ENCODE measurements around the gene GUCD1. TPM values are rescaled to one million over a fixed set of nuclear protein-coding genes. Genes with fewer than 3 reads are reported as not detected.

The GUCD1 gene
- total and polyA plus RNA-seq, 2 of the 13 experiments (the other 11 are each of a cell fraction or from before 2014, with no cell fraction given) = 128 to 245 TPM

DNA sequence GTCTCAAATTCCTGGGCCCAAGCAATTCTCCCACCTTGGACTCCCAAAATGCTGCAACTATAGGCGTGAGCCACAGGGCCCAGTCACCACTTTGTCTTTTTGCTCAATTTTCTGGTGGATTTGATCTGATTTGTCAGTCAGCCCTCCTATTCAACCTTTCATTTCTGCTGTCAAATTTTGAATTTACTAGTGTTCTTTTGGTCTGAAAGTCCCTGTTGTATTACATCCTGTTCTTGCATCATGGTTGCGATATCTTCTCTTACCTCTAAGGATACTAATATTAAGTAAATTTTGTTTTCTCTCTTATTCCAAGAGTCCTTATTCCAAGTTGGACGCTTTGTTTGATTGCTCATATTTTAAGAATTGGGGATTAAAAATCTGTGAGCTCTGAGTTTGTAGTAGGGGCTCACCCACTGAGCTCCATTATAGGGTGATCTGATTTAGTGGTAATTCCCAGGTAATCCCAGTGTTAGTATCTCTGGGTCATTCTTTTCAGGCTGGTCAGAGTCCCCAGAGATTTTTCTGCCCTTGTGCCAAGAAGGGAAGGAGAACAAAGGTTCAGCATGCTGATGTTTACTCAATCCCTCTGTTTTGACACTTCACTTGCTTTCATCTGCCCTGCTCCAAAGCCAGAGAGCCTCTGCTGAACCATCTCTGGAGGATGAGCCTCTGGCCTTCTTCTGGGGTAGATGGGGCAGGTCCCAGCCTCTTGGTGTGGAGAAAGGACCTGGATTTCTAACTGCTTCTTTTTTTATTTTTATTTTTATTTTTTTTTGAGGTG lies 49.8 kb downstream of the GUCD1 start (continued):
- TF ChIP-seq, protein P1, sequence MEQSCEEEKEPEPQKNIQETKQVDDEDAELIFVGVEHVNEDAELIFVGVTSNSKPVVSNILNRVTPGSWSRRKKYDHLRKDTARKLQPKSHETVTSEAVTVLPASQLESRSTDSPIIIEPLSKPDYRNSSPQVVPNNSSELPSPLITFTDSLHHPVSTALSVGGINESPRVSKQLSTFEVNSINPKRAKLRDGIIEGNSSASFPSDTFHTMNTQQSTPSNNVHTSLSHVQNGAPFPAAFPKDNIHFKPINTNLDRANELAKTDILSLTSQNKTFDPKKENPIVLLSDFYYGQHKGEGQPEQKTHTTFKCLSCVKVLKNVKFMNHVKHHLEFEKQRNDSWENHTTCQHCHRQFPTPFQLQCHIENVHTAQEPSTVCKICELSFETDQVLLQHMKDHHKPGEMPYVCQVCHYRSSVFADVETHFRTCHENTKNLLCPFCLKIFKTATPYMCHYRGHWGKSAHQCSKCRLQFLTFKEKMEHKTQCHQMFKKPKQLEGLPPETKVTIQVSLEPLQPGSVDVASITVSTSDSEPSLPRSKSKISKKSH (CRISPR knock-in tag; IDR thresholded peaks at IDR 0.05; ENCODE audit: borderline replicate concordance) = no peak
- TF ChIP-seq ZNF30 (CRISPR knock-in tag; IDR thresholded peaks at IDR 0.05) (no peak), NFKB2 (CRISPR knock-in tag; IDR thresholded peaks at IDR 0.05; ENCODE audit: borderline replicate concordance) (no peak), PHB2 (IDR thresholded peaks at IDR 0.05; ENCODE audit: partially characterized antibody) (no peak), ZNF629 (CRISPR knock-in tag; conservative IDR thresholded peaks at IDR 0.05) (no peak), MAZ (IDR thresholded peaks at IDR 0.05; ENCODE audit: borderline replicate concordance, low read depth, low read length) (no peak), MAZ (CRISPR knock-in tag; IDR thresholded peaks at IDR 0.05; ENCODE audit: low read depth) (no peak)
- TF ChIP-seq, protein P2, sequence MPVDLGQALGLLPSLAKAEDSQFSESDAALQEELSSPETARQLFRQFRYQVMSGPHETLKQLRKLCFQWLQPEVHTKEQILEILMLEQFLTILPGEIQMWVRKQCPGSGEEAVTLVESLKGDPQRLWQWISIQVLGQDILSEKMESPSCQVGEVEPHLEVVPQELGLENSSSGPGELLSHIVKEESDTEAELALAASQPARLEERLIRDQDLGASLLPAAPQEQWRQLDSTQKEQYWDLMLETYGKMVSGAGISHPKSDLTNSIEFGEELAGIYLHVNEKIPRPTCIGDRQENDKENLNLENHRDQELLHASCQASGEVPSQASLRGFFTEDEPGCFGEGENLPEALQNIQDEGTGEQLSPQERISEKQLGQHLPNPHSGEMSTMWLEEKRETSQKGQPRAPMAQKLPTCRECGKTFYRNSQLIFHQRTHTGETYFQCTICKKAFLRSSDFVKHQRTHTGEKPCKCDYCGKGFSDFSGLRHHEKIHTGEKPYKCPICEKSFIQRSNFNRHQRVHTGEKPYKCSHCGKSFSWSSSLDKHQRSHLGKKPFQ (CRISPR knock-in tag; IDR thresholded peaks at IDR 0.05; ENCODE audit: insufficient replicate concordance) = no peak
- TF ChIP-seq, protein P3, sequence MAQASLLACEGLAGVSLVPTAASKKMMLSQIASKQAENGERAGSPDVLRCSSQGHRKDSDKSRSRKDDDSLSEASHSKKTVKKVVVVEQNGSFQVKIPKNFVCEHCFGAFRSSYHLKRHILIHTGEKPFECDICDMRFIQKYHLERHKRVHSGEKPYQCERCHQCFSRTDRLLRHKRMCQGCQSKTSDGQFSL (CRISPR knock-in tag; IDR thresholded peaks at IDR 0.05) = no peak
- TF ChIP-seq, protein P4, sequence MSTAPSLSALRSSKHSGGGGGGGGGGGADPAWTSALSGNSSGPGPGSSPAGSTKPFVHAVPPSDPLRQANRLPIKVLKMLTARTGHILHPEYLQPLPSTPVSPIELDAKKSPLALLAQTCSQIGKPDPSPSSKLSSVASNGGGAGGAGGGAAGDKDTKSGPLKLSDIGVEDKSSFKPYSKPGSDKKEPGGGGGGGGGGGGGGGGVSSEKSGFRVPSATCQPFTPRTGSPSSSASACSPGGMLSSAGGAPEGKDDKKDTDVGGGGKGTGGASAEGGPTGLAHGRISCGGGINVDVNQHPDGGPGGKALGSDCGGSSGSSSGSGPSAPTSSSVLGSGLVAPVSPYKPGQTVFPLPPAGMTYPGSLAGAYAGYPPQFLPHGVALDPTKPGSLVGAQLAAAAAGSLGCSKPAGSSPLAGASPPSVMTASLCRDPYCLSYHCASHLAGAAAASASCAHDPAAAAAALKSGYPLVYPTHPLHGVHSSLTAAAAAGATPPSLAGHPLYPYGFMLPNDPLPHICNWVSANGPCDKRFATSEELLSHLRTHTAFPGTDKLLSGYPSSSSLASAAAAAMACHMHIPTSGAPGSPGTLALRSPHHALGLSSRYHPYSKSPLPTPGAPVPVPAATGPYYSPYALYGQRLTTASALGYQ (CRISPR knock-in tag; IDR thresholded peaks at IDR 0.05) = no peak; the same call in 1 of the 2 replicates
- TF ChIP-seq, protein P5, sequence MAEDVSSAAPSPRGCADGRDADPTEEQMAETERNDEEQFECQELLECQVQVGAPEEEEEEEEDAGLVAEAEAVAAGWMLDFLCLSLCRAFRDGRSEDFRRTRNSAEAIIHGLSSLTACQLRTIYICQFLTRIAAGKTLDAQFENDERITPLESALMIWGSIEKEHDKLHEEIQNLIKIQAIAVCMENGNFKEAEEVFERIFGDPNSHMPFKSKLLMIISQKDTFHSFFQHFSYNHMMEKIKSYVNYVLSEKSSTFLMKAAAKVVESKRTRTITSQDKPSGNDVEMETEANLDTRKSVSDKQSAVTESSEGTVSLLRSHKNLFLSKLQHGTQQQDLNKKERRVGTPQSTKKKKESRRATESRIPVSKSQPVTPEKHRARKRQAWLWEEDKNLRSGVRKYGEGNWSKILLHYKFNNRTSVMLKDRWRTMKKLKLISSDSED (CRISPR knock-in tag; IDR thresholded peaks at IDR 0.05) = no peak
- TF ChIP-seq, protein P6, sequence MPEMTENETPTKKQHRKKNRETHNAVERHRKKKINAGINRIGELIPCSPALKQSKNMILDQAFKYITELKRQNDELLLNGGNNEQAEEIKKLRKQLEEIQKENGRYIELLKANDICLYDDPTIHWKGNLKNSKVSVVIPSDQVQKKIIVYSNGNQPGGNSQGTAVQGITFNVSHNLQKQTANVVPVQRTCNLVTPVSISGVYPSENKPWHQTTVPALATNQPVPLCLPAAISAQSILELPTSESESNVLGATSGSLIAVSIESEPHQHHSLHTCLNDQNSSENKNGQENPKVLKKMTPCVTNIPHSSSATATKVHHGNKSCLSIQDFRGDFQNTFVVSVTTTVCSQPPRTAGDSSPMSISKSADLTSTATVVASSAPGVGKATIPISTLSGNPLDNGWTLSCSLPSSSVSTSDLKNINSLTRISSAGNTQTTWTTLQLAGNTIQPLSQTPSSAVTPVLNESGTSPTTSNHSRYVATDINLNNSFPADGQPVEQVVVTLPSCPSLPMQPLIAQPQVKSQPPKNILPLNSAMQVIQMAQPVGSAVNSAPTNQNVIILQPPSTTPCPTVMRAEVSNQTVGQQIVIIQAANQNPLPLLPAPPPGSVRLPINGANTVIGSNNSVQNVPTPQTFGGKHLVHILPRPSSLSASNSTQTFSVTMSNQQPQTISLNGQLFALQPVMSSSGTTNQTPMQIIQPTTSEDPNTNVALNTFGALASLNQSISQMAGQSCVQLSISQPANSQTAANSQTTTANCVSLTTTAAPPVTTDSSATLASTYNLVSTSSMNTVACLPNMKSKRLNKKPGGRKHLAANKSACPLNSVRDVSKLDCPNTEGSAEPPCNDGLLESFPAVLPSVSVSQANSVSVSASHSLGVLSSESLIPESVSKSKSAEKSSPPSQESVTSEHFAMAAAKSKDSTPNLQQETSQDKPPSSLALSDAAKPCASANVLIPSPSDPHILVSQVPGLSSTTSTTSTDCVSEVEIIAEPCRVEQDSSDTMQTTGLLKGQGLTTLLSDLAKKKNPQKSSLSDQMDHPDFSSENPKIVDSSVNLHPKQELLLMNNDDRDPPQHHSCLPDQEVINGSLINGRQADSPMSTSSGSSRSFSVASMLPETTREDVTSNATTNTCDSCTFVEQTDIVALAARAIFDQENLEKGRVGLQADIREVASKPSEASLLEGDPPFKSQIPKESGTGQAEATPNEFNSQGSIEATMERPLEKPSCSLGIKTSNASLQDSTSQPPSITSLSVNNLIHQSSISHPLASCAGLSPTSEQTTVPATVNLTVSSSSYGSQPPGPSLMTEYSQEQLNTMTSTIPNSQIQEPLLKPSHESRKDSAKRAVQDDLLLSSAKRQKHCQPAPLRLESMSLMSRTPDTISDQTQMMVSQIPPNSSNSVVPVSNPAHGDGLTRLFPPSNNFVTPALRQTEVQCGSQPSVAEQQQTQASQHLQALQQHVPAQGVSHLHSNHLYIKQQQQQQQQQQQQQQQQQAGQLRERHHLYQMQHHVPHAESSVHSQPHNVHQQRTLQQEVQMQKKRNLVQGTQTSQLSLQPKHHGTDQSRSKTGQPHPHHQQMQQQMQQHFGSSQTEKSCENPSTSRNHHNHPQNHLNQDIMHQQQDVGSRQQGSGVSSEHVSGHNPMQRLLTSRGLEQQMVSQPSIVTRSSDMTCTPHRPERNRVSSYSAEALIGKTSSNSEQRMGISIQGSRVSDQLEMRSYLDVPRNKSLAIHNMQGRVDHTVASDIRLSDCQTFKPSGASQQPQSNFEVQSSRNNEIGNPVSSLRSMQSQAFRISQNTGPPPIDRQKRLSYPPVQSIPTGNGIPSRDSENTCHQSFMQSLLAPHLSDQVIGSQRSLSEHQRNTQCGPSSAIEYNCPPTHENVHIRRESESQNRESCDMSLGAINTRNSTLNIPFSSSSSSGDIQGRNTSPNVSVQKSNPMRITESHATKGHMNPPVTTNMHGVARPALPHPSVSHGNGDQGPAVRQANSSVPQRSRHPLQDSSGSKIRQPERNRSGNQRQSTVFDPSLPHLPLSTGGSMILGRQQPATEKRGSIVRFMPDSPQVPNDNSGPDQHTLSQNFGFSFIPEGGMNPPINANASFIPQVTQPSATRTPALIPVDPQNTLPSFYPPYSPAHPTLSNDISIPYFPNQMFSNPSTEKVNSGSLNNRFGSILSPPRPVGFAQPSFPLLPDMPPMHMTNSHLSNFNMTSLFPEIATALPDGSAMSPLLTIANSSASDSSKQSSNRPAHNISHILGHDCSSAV (CRISPR knock-in tag; IDR thresholded peaks at IDR 0.05; ENCODE audit: borderline replicate concordance) = no peak
